ELR (cell line): ENCODE results near the gene YWHAH.

Experiments
- DNase-seq: peaks from one replicate; pipeline ENCODE4 v3.0.0-alpha.2; 2015; ENCODE audit warnings: low read depth

YWHAH gene

DNA sequence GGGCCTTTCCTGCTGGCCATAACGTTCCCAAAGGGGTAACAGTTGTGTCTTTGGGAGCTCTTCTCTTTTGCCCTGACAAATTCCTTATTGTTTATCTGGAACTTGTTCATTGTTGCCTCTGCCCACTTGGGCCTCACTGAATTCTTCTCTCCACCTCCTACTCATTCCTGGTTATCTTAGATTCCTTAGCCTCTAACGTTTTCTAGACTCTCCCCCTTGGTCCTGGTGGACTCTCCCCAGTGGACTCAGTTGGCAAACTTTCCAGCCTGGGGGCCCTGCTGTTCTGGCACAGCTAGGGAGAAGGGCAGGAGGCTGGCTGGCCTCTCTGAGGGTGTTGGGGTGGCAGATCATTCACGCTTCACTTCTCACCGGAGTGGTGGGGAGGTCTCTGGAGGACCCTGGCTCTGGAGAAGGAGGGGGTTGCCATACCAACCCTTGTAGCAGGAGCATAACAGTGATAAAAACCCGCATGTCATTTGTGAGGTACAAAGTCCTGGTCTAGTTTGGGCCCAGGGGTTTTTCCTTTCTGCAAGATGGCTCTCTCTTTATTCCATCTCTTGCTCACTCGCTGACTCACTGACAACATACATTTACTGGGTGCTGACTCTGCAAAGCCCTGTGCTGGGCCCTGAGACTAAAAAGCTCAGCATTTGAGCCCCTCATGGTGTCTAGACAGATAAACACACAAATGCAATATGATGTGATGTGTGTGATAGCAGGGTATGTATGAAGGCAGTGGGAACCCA, 39.7 kb downstream of the YWHAH start:
- DNase-seq: no peak

DNA sequence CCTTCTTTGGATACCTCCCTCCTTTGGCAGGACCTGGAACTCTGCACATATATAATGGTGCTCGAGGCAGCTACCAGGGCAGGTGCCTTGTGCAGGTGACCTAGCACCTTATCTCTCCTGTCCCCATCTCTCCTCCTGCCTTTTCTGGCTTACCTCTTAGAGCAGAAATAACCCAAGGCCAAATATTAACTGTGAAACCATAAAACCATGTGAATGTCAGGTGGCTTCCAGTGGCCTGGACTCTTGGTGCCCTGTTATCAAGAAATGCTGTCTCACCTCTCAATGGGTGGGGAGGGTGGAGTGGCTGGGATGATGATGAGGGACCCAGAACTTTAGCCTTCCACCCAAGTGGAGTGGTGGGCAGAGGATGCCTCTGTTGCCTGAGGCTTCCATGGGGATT, 42.9 kb downstream of the YWHAH start:
- DNase-seq: no peak

GRCh38 chr22:31991102-31991839, 46.9 kb downstream of the YWHAH start:
- no peak for DNase-seq

- peak; percentile 32 for DNase-seq
Measured at GRCh38 chr22:31995046-31995445, 50.7 kb downstream of the YWHAH start.

DNA sequence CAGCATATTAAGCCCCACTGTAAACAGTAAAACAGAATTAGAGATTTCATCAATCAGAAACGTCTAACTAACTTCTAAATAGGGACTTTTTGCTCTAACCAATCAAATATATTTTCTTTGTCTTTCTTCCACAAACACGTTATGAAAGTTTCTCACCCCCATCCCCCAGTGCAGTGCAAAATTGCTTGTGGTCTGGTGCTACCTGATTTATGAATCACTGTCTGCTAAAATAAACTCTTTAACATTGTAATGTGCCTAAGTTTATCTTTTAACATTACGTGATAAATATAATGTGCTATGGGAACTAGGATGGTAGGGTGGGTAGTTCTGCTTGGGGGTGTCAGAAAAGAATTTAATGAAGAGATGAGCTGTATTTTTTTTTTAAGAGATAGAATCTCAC, 51.5 kb downstream of the YWHAH start:
- no peak for DNase-seq

- no peak for DNase-seq
Measured at GRCh38 chr22:31998784-31999385, 54.5 kb downstream of the YWHAH start.

GRCh38 chr22:32000181-32000580, 55.8 kb downstream of the YWHAH start:
- DNase-seq: no peak

DNA sequence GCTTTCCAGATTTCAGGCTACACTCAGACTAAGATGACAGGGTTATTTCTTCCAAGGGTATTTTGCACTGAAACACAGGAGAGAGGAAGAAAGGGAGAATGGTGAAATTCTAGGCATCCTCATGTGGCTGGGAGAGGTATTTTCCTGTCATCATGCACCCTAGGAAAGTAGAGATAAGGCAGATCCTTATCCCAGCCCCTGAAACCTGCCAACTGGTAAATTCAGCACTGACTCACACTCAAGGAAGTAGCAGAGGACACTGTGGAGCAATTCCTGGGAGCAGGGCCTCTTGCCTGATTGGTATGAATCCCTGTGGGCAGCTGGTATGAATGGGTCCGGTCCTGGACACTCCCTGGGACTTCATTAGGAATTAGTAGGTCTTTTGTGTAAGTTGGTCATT, 61.1 kb downstream of the YWHAH start:
- DNase-seq: peak; percentile 38
